Stomach (tissue), 9 donors: ENCODE measurements around the gene KLHL1. TPM values are rescaled to one million over a fixed set of nuclear protein-coding genes. Genes with fewer than 3 reads are reported as not detected.

Experiments used
- DNase-seq, 2 donors: peaks; one replicate each; pipeline versions ENCODE4 v3.0.0 to v3.0.0-alpha.2; 2013 to 2019
- H3K27ac ChIP-seq, 5 donors: fragments of 200-600 bp in 4 of 5; sonication (generic) in 4 of 5; one replicate each; pipeline ENCODE4 v1.5.1; 2013 to 2019; ENCODE audit warnings: mild to moderate bottlenecking in 1 of 5, moderate library complexity in 1 of 5
- H3K27me3 ChIP-seq, 3 donors: fragments of 200-600 bp; sonication (generic); one replicate each; pipeline ENCODE4 v1.5.1; 2017 to 2019; ENCODE audit warnings: mixed run types in 1 of 3
- H3K36me3 ChIP-seq, 4 donors: fragments of 200-600 bp; sonication (generic); 1 replicate in 3 of 4; 2 replicates in 1 of 4; pipeline ENCODE4 v1.5.1; 2016 to 2019
- H3K4me1 ChIP-seq, 4 donors: fragments of 200-600 bp; sonication (generic); one replicate each; pipeline ENCODE4 v1.5.1; 2016 to 2019
- H3K4me3 ChIP-seq, 4 donors: fragments of 200-600 bp; sonication (generic) in 3 of 4; one replicate each; pipeline ENCODE4 v1.5.1; 2016 to 2019; ENCODE audit warnings: mild to moderate bottlenecking in 1 of 4
- H3K9me3 ChIP-seq, 4 donors: fragments of 200-600 bp; sonication (generic); one replicate each; pipeline ENCODE4 v1.5.1; 2016 to 2019
- CTCF ChIP-seq, 7 experiments: fragments of 450-650 bp in 4 of 7; fragments of 200-600 bp in 3 of 7; sonication (generic) in 3 of 7; IDR thresholded peaks; one replicate each; pipeline ENCODE4 v1.5.1; 2016 to 2019; ENCODE audit warnings: antibody characterized with exemption in 7 of 7, control low read depth in 2 of 7, mild to moderate bottlenecking in 1 of 7
- EP300 ChIP-seq: sonication (generic); formaldehyde crosslinking; IDR thresholded peaks from one replicate; pipeline ENCODE4 v1.6.1; 2017; ENCODE audit warnings: antibody characterized with exemption
- POLR2A ChIP-seq, 4 donors: fragments of 450-650 bp; IDR thresholded peaks; one replicate each; pipeline ENCODE4 v1.6.1; 2016; ENCODE audit warnings: antibody characterized with exemption in 4 of 4, control low read depth in 2 of 4, mild to moderate bottlenecking in 1 of 4, moderate library complexity in 1 of 4
- POLR2AphosphoS5 ChIP-seq, 3 donors: sonication (generic); formaldehyde crosslinking; IDR thresholded peaks; one replicate each; pipeline ENCODE4 v1.6.1; 2016; ENCODE audit warnings: antibody characterized with exemption in 3 of 3
- WGBS, 5 donors: extraction: QIAGEN DNeasy Blood & Tissue Kit in 3 of 5; methylation state at CpG; one replicate each; pipeline versions ENCODE4 v1.1.5 to v1.1.7; 2013 to 2018; 5-methylcytosine and 5-hydroxymethylcytosine counted together
- intact Hi-C: fragments of 100-400 bp; cut with DNase I; formaldehyde crosslinking; loops from one replicate; pipeline ENCODE4 v1.15.1; 2023; ENCODE audit warnings: low total_unique reads
- polyA plus RNA-seq, 3 donors: library from polyadenylated mRNA; stranded (reverse); fragments of 200-250 nt; gene quantifications; one replicate each; pipeline ENCODE4 v1.2.3, GENCODE V29; 2013
- total RNA-seq, 5 donors: library from RNA; depleted of rRNA; stranded (reverse); fragments of >200 nt; gene quantifications; one replicate each; pipeline versions ENCODE4 v1.1.0 to v1.2.3, GENCODE V29; 2014 to 2016
- donor health status: healthy with polysubstance abuse.
- donor health status: Bipolar disorder and iron deficiency.
- donor health status: healthy.

The KLHL1 gene
- total and polyA plus RNA-seq, 8 donors, result 0.14 to 0.45 (median 0.37) TPM; not detected in 5

GRCh38 chr13:69857183-69857821, 250.9 kb downstream of the KLHL1 start:
- Histone ChIP-seq H3K36me3 (no peaks in the 10 kb centered on the region), H3K9me3 (no peaks in the 10 kb centered on the region), H3K27ac (no peak overlapping the region), H3K27me3 (no peaks in the 10 kb centered on the region), H3K4me1 (no peaks in the 10 kb centered on the region), H3K4me3 (no peak overlapping the region)
- 2 to 6% (median 4%) methylated on average over 4 of the region's 4 CpGs for WGBS, 5 donors
- TF ChIP-seq POLR2AphosphoS5 (IDR thresholded peaks at IDR 0.05) (no peak), CTCF (IDR thresholded peaks at IDR 0.05) (peak in 3 of 7 experiments; percentile 55 to 75 (median 57))
- intact Hi-C loops, result no loop called here
- DNase-seq, result peak in 1 of 2 donors; percentile 77

GRCh38 chr13:69856331-69856730, 251.9 kb downstream of the KLHL1 start:
- TF ChIP-seq POLR2A (IDR thresholded peaks at IDR 0.05) (no peak), POLR2AphosphoS5 (IDR thresholded peaks at IDR 0.05) (no peak), EP300 (no peak), CTCF (IDR thresholded peaks at IDR 0.05) (no peak)
- Histone ChIP-seq H3K27me3 (no peaks in the 10 kb centered on the region), H3K4me3 (no peak overlapping the region), H3K9me3 (no peaks in the 10 kb centered on the region), H3K36me3 (no peaks in the 10 kb centered on the region), H3K4me1 (no peaks in the 10 kb centered on the region), H3K27ac (no peak overlapping the region)
- intact Hi-C loops, result no loop called here
- WGBS, 5 donors, result 25 to 42% (median 39%) methylated on average over 3 of the region's 3 CpGs
- DNase-seq, result no peak

- TF ChIP-seq EP300, result no peak
- no peak for TF ChIP-seq POLR2A (IDR thresholded peaks at IDR 0.05)
- TF ChIP-seq CTCF (IDR thresholded peaks at IDR 0.05), result no peak
- TF ChIP-seq POLR2AphosphoS5 (IDR thresholded peaks at IDR 0.05), result no peak
- intact Hi-C loops, result no loop called here
- H3K27ac ChIP-seq, result no peak overlapping the region
- H3K36me3 ChIP-seq, result no peaks in the 10 kb centered on the region
- peaks cover 0 to 4% (median 0%) of the 10 kb centered on the region in 4 donors for H3K9me3 ChIP-seq
- no peak overlapping the region for H3K4me3 ChIP-seq
- H3K27me3 ChIP-seq, result no peaks in the 10 kb centered on the region
- WGBS, 5 donors, result 82 to 93% (median 89%) methylated on average over 1 to 2 of the region's 2 CpGs
- DNase-seq, result no peak
- no peaks in the 10 kb centered on the region for H3K4me1 ChIP-seq
Measured at GRCh38 chr13:69828527-69828926, 279.7 kb downstream of the KLHL1 start.

- DNase-seq, result no peak
- Histone ChIP-seq H3K36me3 (no peaks in the 10 kb centered on the region), H3K9me3 (no peaks in the 10 kb centered on the region), H3K27ac (no peak overlapping the region), H3K27me3 (no peaks in the 10 kb centered on the region), H3K4me3 (no peak overlapping the region), H3K4me1 (no peaks in the 10 kb centered on the region)
- intact Hi-C loops, result no loop called here
- TF ChIP-seq EP300 (no peak), CTCF (IDR thresholded peaks at IDR 0.05) (no peak), POLR2AphosphoS5 (IDR thresholded peaks at IDR 0.05) (no peak), POLR2A (IDR thresholded peaks at IDR 0.05) (no peak)
- 75 to 83% (median 77%) methylated on average over 6 of the region's 6 CpGs for WGBS, 5 donors
Measured at GRCh38 chr13:69820180-69820579, 288.1 kb downstream of the KLHL1 start.
